Measurements from ENCODE around the gene CCNT1.
"Not testable (repeated sequence)": the region's sequence is repeated elsewhere in the genome, so short reads cannot be mapped to it uniquely, and the experiment has no call there.

CCNT1 gene

GRCh38 chr12:48641752-48642555, 74.6 kb downstream of the CCNT1 start:
- DNase-seq (ENCODE audit: low read depth in 2 of 2, low spot score in 1 of 2) = not testable (repeated sequence)

- no peak for DNase-seq (ENCODE audit: low read depth in 2 of 2, low spot score in 1 of 2)
Observed at GRCh38 chr12:48640854-48641253, 75.7 kb downstream of the CCNT1 start.

GRCh38 chr12:48640428-48640827, 76.1 kb downstream of the CCNT1 start:
- no peak for DNase-seq (ENCODE audit: low read depth in 2 of 2, low spot score in 1 of 2)

All from stimulated activated CD8-positive, alpha-beta memory T cell treated with anti-CD3 and anti-CD28 coated beads, Interleukin-4, amount 100 ng/mL, for 1 hour (primary cell).